GM19372 (cell line): ENCODE measurements around the gene SCYL2.

Experiments
- ATAC-seq: cut with Tn5 transposase; IDR thresholded peaks from one replicate; pipeline ENCODE4 v1.9.1; 2021; ENCODE audit warnings: mild to moderate bottlenecking, low read depth, moderate library complexity; ENCODE audit not compliant: unreplicated experiment

The SCYL2 gene

GRCh38 chr12:100368066-100368465, 101.1 kb downstream of the SCYL2 start:
- no peak for ATAC-seq

DNA sequence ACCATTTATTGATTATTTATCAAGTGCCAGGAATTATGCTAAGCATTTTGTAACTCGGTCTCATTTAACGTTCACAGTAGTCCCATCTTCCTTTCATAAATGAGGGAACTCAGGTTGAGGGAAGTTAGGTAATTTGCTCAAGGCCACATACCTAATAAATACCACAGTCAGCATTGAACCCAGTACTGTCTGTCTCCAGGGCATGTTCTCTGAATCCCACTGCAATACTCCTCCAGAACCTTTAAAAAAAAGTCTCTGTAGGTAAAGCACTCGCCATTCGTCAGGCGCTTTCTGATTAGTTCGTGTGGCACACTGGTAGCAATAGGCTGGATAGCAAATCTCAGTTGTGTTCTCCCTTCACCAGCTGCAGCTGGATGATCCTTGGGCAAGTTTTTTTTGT, 104.2 kb downstream of the SCYL2 start:
- no peak for ATAC-seq

- no peak for ATAC-seq
Measured at GRCh38 chr12:100372853-100373640, 106.1 kb downstream of the SCYL2 start.

- ATAC-seq: no peak
Measured at GRCh38 chr12:100375038-100375735, 108.2 kb downstream of the SCYL2 start.

DNA sequence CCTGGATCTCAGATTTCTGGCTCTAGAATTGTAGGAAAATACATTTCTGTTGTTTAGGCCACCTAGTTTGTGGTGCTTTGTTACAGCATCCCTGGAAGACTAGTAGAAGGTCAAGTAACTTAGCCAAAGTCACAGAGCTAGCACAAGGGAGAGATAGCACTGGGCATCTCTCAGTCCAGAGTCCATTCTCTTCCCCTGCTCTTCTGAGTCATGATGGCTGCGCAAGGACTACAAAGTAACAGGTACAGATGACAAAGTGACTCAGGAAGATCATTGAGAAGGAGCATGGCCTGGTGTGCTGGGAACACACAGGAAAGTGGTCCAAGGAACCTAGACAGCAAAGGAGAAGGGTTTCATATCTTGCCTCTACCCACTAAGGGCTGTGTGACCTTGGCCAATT, 109.2 kb downstream of the SCYL2 start:
- no peak for ATAC-seq

DNA sequence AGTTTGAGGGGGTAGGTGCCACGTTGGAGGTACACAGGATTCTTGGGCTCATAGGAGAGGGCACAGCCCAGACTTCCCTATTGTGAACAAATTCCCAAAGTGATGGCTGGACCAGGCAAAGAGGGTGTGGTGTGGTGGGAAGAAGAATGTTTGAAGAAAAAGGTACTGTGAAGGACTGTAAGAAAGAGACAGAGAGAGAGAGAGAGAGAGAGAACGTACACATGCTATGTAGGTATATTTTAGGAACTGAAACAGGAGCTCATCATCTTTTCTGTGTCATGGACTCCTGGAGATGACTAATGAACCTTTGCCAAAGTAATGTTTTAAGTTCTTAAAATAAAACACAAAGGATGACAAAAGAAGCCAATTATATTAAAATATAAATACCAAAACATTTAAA, 114.4 kb downstream of the SCYL2 start:
- no peak for ATAC-seq

DNA sequence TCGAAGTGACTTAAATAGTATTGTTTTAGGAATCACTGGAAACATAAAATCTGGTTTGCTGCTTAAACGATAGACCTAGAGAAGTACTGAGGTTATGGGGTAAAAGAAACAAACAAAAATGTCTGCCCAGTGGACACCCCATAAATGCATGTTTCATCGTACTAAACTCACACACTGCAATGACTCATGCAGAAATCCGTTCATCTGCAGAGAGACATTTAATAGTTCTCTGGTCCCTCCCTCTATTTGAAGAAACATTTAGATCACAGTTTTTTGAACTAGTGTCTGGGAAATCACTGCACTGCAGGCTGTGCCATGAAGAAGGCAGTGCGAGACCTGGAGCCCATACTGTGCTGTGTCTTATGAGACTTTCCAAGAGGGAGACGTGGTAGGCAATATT, 115.4 kb downstream of the SCYL2 start:
- ATAC-seq: no peak

DNA sequence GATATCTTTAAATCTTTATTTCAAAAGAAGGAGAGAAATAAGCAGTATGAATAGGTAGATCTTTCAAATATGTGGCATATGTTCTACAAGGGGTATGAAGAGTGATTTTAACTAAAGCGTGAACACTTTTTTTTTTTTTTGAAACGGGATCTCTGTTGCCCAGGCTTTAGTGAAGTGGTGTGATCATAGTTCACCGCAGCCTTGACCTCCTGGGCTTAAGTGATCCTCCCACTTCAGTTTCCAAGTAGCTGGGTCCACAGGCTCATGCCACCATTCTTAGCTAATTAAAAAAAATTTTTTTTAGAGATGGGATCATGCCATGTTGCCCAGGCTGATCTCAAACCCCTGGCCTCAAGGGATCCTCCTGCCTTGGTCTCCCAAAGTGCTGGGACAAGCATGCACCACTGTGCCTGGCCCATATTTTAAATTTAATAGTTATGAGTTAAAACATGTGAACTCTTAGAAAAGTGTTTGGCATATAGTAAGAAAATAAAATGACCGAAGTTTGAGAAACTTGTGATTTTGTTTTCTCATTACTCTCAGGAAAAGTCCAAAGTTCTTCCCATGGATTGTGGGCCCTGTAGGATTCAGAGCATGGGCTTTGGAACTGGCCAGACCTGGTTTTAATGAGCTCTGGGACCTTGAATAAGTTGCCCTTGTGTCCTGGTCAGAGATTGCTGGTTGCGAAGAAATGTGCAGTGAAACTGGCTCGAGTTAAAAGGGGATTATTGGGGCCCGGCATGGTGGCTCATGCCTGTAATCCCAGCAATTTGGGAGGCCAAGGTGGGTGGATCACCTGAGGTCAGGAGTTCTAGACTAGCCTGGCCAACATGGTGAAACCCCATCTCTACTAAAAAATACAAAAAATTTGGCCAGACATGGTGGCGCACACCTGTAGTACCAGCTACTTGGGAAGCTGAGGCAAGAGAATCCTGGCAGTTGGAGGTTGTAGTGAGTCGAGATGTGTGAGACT, 116.9 kb downstream of the SCYL2 start:
- no peak for ATAC-seq

- no peak for ATAC-seq
Measured at GRCh38 chr12:100384559-100384935, 117.6 kb downstream of the SCYL2 start.

DNA sequence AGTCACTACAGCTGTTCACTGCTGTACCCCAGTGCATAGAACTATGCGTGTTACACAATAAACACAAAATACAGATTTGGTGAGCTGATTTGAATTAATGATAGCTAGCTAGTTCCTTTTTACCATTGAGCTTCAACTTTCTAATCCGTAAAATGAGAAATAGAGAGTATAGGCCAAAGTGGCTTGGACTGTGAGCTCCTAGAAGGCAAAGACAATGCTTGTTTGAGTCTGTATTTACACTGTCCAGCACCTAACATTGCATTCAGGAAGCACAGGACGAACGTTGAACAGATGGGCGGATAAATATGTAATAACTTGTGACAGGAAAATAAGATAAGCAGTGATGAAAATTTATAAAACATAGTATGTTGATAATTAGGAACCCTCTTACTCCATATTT, 121.4 kb downstream of the SCYL2 start:
- ATAC-seq: no peak
